K562 (cell line): ENCODE measurements around the gene HIGD1C. TPM values are rescaled to one million over a fixed set of nuclear protein-coding genes. Genes with fewer than 3 reads are reported as not detected.

Experiments
- C11orf30 ChIP-seq: fragments of 450-650 bp; IDR thresholded peaks from 2 replicates; pipeline ENCODE4 v1.6.1; 2016; ENCODE audit warnings: low read depth, mild to moderate bottlenecking
- NFIC ChIP-seq: fragments of 450-650 bp; IDR thresholded peaks from 2 replicates; pipeline ENCODE4 v1.6.1; 2017; ENCODE audit warnings: mild to moderate bottlenecking, inconsistent platforms
- NONO ChIP-seq, 2 experiments: fragments of 200-400 bp in 1 of 2; fragments of 450-650 bp in 1 of 2; formaldehyde crosslinking in 1 of 2; IDR thresholded peaks; 2 replicates each; pipeline ENCODE4 v1.6.1; 2017; ENCODE audit warnings: low read depth in 2 of 2, mild to moderate bottlenecking in 2 of 2, moderate library complexity in 2 of 2, low read length in 1 of 2
- NR4A1 ChIP-seq, 2 experiments: fragments of 250-450 bp in 1 of 2; fragments of 450-650 bp in 1 of 2; sonication (Bioruptor Pico) in 1 of 2; IDR thresholded peaks; 2 replicates each; pipeline versions ENCODE4 v1.4.0 to v1.6.1; 2016 to 2020; ENCODE audit warnings: mild to moderate bottlenecking in 2 of 2, missing compliant biosample characterization in 1 of 2, missing genetic modification characterization in 1 of 2, moderate library complexity in 1 of 2
- SAP30 ChIP-seq: fragments of 200-600 bp; sonication (generic); IDR thresholded peaks from 2 replicates; pipeline ENCODE4 v1.6.1; 2012; ENCODE audit warnings: borderline replicate concordance, low read depth, mild to moderate bottlenecking, moderate library complexity, low read length, control low read depth, inconsistent platforms; ENCODE audit not compliant: insufficient read depth, poor library complexity, severe bottlenecking
- STAG1 ChIP-seq: sonication (generic); formaldehyde crosslinking; IDR thresholded peaks from 2 replicates; pipeline ENCODE4 v1.5.0; 2020; ENCODE audit warnings: missing genetic modification reagents, borderline replicate concordance
- polyA plus RNA-seq, 8 experiments: library from polyadenylated mRNA; depleted of rRNA in 4 of 8; stranded (reverse) in 5 of 8; unstranded in 3 of 8; fragments of >200 nt; fragmentation: Nextera tagmentation in 2 of 8; fragmentation: Illumina TruSeq in 1 of 8; extraction: Ambion mirVana in 2 of 8; extraction: Trizol in 1 of 8; gene quantifications; 2 replicates each; pipeline versions ENCODE4 v1.2.1 to v1.2.3, GENCODE V29; 2011 to 2014; ENCODE audit warnings: inconsistent platforms in 1 of 8, missing spikeins in 1 of 8
- total RNA-seq, 7 experiments: library from RNA; depleted of rRNA in 6 of 7; stranded (reverse); fragments of >200 nt in 6 of 7; fragmentation: Illumina TruSeq in 2 of 7; extraction: Trizol in 2 of 7; gene quantifications; 2 replicates each; pipeline versions ENCODE4 v1.2.1 to v1.2.3, GENCODE V29; 2011 to 2021; ENCODE audit warnings: low replicate concordance in 1 of 7
- TF ChIP-seq, protein P1 (sequence below): fragments of 250-450 bp; sonication (Bioruptor Pico); IDR thresholded peaks from 2 replicates; pipeline ENCODE4 v1.4.0; 2020; ENCODE audit warnings: mild to moderate bottlenecking, moderate library complexity, borderline replicate concordance
- TF ChIP-seq, protein P2 (sequence below): fragments of 450-650 bp; formaldehyde crosslinking; IDR thresholded peaks from 2 replicates; pipeline ENCODE4 v1.4.0; 2020; ENCODE audit warnings: mild to moderate bottlenecking, moderate library complexity
- TF ChIP-seq, protein P3 (sequence below): fragments of 150-350 bp; conservative IDR thresholded peaks from 2 replicates; pipeline ENCODE4 v1.6.1; 2014; ENCODE audit warnings: low read length

The HIGD1C gene
- total and polyA plus RNA-seq, 9 of the 15 experiments (the other 6 are each of a cell fraction or from before 2014, with no cell fraction given) = not detected

GRCh38 chr12:50924439-50925341, 27.7 kb upstream of the HIGD1C start (continued):
- TF ChIP-seq, protein P1, sequence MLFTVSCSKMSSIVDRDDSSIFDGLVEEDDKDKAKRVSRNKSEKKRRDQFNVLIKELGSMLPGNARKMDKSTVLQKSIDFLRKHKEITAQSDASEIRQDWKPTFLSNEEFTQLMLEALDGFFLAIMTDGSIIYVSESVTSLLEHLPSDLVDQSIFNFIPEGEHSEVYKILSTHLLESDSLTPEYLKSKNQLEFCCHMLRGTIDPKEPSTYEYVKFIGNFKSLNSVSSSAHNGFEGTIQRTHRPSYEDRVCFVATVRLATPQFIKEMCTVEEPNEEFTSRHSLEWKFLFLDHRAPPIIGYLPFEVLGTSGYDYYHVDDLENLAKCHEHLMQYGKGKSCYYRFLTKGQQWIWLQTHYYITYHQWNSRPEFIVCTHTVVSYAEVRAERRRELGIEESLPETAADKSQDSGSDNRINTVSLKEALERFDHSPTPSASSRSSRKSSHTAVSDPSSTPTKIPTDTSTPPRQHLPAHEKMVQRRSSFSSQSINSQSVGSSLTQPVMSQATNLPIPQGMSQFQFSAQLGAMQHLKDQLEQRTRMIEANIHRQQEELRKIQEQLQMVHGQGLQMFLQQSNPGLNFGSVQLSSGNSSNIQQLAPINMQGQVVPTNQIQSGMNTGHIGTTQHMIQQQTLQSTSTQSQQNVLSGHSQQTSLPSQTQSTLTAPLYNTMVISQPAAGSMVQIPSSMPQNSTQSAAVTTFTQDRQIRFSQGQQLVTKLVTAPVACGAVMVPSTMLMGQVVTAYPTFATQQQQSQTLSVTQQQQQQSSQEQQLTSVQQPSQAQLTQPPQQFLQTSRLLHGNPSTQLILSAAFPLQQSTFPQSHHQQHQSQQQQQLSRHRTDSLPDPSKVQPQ (CRISPR knock-in tag) = no peak
- TF ChIP-seq STAG1 (CRISPR knock-in tag) (no peak), C11orf30 (peak; percentile 20; the same call in 1 of the 2 replicates), NONO (IDR thresholded peaks at IDR 0.05; ENCODE audit: low read depth in 2 of 2, low read length in 1 of 2) (no peak), NFIC (peak; percentile 98), SAP30 (no peak), NR4A1 (CRISPR knock-in tag; IDR thresholded peaks at IDR 0.05) (no peak), NR4A1 (tag; IDR thresholded peaks at IDR 0.05) (no peak)
- TF ChIP-seq, protein P2, sequence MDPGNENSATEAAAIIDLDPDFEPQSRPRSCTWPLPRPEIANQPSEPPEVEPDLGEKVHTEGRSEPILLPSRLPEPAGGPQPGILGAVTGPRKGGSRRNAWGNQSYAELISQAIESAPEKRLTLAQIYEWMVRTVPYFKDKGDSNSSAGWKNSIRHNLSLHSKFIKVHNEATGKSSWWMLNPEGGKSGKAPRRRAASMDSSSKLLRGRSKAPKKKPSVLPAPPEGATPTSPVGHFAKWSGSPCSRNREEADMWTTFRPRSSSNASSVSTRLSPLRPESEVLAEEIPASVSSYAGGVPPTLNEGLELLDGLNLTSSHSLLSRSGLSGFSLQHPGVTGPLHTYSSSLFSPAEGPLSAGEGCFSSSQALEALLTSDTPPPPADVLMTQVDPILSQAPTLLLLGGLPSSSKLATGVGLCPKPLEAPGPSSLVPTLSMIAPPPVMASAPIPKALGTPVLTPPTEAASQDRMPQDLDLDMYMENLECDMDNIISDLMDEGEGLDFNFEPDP = no peak
- TF ChIP-seq, protein P3, sequence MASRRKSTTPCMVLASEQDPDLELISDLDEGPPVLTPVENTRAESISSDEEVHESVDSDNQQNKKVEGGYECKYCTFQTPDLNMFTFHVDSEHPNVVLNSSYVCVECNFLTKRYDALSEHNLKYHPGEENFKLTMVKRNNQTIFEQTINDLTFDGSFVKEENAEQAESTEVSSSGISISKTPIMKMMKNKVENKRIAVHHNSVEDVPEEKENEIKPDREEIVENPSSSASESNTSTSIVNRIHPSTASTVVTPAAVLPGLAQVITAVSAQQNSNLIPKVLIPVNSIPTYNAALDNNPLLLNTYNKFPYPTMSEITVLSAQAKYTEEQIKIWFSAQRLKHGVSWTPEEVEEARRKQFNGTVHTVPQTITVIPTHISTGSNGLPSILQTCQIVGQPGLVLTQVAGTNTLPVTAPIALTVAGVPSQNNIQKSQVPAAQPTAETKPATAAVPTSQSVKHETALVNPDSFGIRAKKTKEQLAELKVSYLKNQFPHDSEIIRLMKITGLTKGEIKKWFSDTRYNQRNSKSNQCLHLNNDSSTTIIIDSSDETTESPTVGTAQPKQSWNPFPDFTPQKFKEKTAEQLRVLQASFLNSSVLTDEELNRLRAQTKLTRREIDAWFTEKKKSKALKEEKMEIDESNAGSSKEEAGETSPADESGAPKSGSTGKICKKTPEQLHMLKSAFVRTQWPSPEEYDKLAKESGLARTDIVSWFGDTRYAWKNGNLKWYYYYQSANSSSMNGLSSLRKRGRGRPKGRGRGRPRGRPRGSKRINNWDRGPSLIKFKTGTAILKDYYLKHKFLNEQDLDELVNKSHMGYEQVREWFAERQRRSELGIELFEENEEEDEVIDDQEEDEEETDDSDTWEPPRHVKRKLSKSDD = no peak
